ENCODE measurements around the gene F13A1.

F13A1 gene

GRCh38 chr6:6357530-6357929, 37.1 kb upstream of the F13A1 start:
- TF ChIP-seq, protein P1, sequence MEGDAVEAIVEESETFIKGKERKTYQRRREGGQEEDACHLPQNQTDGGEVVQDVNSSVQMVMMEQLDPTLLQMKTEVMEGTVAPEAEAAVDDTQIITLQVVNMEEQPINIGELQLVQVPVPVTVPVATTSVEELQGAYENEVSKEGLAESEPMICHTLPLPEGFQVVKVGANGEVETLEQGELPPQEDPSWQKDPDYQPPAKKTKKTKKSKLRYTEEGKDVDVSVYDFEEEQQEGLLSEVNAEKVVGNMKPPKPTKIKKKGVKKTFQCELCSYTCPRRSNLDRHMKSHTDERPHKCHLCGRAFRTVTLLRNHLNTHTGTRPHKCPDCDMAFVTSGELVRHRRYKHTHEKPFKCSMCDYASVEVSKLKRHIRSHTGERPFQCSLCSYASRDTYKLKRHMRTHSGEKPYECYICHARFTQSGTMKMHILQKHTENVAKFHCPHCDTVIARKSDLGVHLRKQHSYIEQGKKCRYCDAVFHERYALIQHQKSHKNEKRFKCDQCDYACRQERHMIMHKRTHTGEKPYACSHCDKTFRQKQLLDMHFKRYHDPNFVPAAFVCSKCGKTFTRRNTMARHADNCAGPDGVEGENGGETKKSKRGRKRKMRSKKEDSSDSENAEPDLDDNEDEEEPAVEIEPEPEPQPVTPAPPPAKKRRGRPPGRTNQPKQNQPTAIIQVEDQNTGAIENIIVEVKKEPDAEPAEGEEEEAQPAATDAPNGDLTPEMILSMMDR (IDR thresholded peaks at IDR 0.05; ENCODE audit: low read depth, low read length) = no peak
- H3K4me3 ChIP-seq (ENCODE audit: low read depth, low read length) = no peak overlapping the region
- in situ Hi-C loops (cut with HindIII; ENCODE audit: low sequenced_read_pairs) = no loop called here
- DNase-seq (ENCODE audit: low read depth, low spot score) = no peak

DNA sequence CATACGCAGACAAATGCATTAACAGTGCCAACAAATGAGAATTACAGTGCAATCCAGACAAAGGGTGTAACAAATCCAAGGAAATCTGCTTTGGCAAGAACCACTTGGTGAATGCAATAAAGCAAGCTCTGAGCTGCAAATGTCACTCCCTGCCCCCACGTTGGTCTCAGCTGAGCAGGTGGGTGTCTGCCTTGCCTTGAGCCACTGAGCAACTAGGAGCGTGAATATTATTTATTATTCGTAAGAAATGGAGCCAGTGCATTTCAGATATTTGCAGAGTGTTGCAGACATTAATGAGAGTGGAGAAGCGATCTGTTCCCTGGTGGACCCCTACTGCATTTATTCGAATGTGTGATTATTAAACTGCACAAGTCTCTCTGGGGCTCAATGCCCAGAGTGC, 36.6 kb upstream of the F13A1 start:
- H3K4me3 ChIP-seq (ENCODE audit: low read depth, low read length) = no peak overlapping the region
- in situ Hi-C loops (cut with HindIII; ENCODE audit: low sequenced_read_pairs) = no loop called here
- TF ChIP-seq, protein P1 (IDR thresholded peaks at IDR 0.05; ENCODE audit: low read depth, low read length) = no peak
- DNase-seq (ENCODE audit: low read depth, low spot score) = no peak

- in situ Hi-C loops (cut with HindIII; ENCODE audit: low sequenced_read_pairs) = no loop called here
- DNase-seq (ENCODE audit: low read depth, low spot score) = no peak
- no peak overlapping the region for H3K4me3 ChIP-seq (ENCODE audit: low read depth, low read length)
- TF ChIP-seq, protein P1 (IDR thresholded peaks at IDR 0.05; ENCODE audit: low read depth, low read length) = no peak
These were observed 32.3 kb upstream of the F13A1 start for GRCh38 chr6:6352772-6353171.

DNA sequence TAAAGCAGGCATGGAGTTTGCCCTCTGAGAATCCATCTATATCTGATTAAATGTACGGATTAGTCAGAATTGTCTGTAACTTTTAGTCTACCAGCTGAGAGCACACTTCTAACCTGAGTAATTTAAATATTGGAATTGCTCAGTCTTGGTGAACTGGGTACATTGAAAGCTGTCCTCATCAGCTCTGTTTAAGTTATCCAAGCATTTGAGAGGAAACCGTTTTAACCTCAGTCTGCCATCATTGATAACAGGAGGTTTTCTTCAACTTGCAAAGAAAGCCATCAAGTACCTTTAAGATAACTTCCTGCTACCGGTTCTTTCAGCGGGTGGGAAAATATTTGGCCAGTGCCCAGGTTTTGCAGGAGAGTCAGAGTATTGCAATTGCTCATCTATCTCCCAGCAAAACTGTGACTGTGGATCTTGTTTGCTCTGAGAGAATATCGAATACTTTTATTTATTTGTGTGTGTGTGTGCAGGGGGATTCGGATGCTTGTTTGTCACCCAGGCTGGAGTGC, 31.1 kb upstream of the F13A1 start:
- no peak overlapping the region for H3K4me3 ChIP-seq (ENCODE audit: low read depth, low read length)
- in situ Hi-C loops (cut with HindIII; ENCODE audit: low sequenced_read_pairs) = no loop called here
- TF ChIP-seq, protein P1 (IDR thresholded peaks at IDR 0.05; ENCODE audit: low read depth, low read length) = no peak
- no peak for DNase-seq (ENCODE audit: low read depth, low spot score)

DNA sequence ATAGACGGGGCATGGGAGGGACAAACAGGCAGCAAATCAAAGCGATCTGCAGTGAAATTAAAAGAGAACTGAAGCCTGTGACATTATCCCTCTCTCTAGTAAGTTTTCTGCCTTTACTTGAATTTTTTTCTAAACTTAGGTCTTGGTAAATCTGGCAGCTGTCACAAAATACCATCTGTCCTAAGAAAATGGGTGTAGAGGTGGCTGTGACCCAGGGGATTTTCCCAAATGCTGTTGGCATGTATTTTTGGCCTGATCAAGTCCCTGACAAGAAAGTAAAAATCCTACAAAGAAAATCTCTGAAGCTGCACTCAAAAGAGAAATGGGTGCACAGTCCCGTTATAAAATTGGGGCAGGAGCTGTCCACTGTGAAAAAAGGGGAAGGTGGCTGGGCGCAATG, 30.2 kb upstream of the F13A1 start:
- TF ChIP-seq, protein P1 (IDR thresholded peaks at IDR 0.05; ENCODE audit: low read depth, low read length) = no peak
- no peak overlapping the region for H3K4me3 ChIP-seq (ENCODE audit: low read depth, low read length)
- in situ Hi-C loops (cut with HindIII; ENCODE audit: low sequenced_read_pairs) = no loop called here
- no peak for DNase-seq (ENCODE audit: low read depth, low spot score)

- DNase-seq (ENCODE audit: low read depth, low spot score) = no peak
- in situ Hi-C loops (cut with HindIII; ENCODE audit: low sequenced_read_pairs) = no loop called here
- H3K4me3 ChIP-seq (ENCODE audit: low read depth, low read length) = no peak overlapping the region
- TF ChIP-seq, protein P1 (IDR thresholded peaks at IDR 0.05; ENCODE audit: low read depth, low read length) = no peak
These were observed 27.8 kb upstream of the F13A1 start for GRCh38 chr6:6348256-6348655.

Measured in astrocyte of the spinal cord (primary cell).